HG02943 (cell line): ENCODE measurements around the gene DYNC1H1.

Experiments
- ATAC-seq: cut with Tn5 transposase; IDR thresholded peaks from one replicate; pipeline ENCODE4 v1.9.1; 2021; ENCODE audit warnings: mild to moderate bottlenecking, low read depth, moderate library complexity; ENCODE audit not compliant: unreplicated experiment

DYNC1H1 gene

DNA sequence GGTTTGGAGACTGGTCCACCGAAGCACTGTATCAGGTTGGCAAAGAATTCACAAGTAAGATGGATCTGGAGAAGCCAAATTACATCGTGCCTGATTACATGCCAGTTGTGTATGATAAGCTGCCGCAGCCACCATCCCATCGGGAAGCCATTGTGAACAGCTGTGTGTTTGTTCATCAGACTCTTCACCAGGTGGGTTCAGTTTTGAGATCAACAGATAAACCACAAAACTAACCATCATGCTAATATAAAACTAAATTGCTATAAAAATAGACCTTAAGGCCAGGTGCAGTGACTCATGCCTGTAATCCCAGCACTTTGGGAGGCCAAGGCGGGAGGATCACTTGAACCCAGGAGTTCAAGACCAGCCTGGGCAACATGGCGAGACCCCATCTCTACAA lies 63.6 kb downstream of the DYNC1H1 start:
- ATAC-seq = no peak

GRCh38 chr14:102028733-102029132 lies 64.4 kb downstream of the DYNC1H1 start:
- no peak for ATAC-seq

GRCh38 chr14:102029956-102030355 lies 65.6 kb downstream of the DYNC1H1 start:
- no peak for ATAC-seq

- no peak for ATAC-seq
Observed at GRCh38 chr14:102033241-102033640, 68.9 kb downstream of the DYNC1H1 start.

GRCh38 chr14:102034301-102034700 lies 69.9 kb downstream of the DYNC1H1 start:
- ATAC-seq = no peak

DNA sequence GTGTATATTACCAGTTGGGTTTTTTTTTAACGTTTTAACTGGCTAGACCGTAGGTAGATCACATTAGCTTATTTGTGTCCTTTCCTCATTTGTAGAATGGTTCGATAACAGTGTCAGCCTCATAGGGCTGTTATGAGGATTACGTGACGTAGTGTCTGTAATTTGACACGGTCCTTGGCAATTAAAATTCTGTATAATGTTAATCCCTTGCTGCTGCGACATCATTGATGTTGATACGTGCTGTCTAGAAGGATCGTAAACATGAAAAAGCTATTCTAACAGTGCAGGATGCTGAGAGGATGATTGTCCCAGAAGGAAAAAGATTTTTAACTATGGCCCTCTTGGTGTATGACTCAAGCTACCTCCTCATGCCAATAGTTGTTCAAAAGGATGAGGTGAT lies 71.5 kb downstream of the DYNC1H1 start:
- ATAC-seq = no peak

- no peak for ATAC-seq
Observed at GRCh38 chr14:102037686-102038085, 73.3 kb downstream of the DYNC1H1 start.

DNA sequence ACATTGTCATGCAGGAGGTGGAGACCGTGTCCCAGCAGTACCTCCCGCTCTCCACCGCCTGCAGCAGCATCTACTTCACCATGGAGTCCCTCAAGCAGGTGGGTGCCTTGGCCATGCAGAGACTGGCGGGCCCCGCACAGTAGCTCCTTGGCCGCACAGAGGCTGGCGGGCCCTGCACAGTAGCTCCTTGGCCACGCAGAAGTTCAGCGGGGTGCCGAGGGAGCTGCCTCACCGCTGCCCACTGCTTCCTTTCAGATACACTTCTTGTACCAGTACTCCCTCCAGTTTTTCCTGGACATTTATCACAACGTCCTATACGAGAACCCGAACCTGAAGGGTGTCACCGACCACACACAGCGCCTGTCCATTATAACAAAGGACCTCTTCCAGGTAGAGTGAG lies 74.8 kb downstream of the DYNC1H1 start:
- ATAC-seq = no peak

DNA sequence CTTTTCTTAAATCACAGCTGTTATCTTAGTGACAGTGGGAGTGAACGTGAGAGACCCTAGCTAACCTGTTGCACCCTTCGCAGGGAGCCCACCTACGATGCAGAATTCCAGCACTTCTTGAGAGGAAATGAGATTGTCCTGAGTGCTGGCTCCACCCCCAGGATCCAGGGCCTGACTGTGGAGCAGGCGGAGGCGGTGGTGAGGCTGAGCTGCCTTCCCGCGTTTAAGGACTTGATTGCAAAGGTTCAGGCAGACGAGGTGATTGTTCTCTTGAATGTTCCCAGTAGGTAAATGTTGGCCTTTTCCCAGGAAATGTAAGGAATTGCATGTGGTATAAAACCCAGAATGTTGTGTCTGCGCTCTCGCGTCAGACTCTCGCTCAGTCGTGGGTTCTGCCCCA lies 75.8 kb downstream of the DYNC1H1 start:
- ATAC-seq = no peak

GRCh38 chr14:102042699-102043098 lies 78.3 kb downstream of the DYNC1H1 start:
- no peak for ATAC-seq

DNA sequence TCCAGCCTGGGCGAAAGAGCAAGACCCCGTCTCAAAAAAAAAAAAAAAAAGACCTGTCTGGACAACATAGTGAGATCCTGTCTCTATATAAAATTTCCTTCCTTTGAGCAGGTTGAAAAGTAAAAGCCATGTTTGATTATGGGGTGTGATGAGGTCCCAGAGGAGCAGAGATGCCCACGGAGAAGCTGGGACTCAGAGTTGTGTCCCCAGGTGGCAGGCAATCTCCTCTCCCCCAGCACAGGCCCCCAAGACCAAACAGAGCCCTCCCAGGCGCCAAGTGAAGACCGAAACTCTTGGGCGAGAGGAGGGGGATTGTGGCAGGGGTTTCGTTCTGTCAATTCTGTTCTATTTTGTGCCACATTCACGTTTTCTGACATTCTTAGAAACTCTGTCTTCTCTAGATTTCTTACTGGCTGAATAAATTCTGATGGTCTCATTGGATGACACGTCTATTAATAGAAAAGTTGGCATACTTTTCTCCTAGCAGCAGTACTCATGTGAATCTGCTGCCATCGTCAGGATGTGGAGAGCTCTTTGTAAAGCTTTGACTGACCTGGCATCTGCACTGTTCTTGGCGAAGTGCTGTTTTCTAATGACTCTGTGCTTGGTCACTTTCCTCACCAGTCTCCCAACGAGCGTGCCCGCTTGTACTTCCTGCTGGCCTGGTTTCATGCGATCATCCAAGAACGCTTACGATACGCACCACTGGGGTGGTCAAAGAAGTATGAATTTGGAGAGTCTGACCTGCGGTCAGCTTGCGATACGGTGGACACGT lies 79.1 kb downstream of the DYNC1H1 start:
- no peak for ATAC-seq

DNA sequence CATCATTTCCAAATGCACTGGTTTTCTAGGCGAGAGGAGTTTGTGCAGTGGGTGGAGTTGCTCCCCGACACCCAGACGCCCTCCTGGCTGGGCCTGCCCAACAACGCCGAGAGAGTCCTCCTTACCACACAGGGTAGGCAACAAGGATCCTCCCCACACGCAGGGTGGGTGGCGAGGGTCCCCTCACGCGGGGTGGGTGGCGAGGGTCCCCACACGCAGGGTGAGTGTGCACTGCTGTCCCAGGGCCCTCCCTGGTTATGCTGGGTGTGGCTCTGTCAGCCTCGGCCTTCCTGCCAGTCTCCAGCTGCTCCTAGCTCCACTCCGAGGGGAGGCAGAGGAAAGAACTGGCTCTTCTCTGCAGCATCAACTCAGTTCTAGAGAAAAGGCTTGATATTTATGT lies 80.2 kb downstream of the DYNC1H1 start:
- no peak for ATAC-seq

GRCh38 chr14:102046337-102047278 lies 82.2 kb downstream of the DYNC1H1 start:
- ATAC-seq = no peak

GRCh38 chr14:102047808-102048540 lies 83.6 kb downstream of the DYNC1H1 start:
- no peak for ATAC-seq

- no peak for ATAC-seq
Observed at GRCh38 chr14:102049258-102050025, 85.1 kb downstream of the DYNC1H1 start.

GRCh38 chr14:102050026-102050405 lies 85.6 kb downstream of the DYNC1H1 start:
- ATAC-seq = no peak

GRCh38 chr14:102050625-102051024 lies 86.3 kb downstream of the DYNC1H1 start:
- no peak for ATAC-seq

GRCh38 chr14:102052522-102052921 lies 88.1 kb downstream of the DYNC1H1 start:
- no peak for ATAC-seq

- ATAC-seq = no peak
Observed at GRCh38 chr14:102055181-102055901, 91.0 kb downstream of the DYNC1H1 start.
